ENCODE data around the gene OR9A4.

Gene OR9A4

DNA sequence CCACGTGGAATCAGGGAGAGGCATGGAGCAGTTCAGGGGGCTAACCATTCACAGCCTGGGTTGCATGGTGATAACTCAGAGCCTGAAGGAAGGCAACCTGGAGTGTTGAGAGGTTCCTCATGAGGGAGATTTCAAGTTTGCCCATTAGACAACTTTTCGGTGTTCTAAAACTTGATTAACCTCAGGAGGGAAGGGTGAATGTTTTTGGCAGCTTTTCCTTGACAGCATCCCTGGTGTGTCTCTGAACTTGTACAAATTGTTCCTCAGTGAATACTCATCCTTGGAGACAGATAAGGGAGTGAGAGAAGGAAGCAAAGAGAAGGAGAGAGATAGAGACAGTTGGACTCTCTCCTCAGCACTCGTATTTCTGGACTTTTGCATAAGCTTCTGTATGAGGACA is at the start of gene OR9A4:
TSS of gene OR9A4 (plus strand) at position 301 of the 400 bp plus-strand sequence. CDS start 2,477 bp downstream, outside the sequence.
- in situ Hi-C loops (cut with HindIII; ENCODE audit: low sequenced_read_pairs), result no loop called here
- H3K4me3 ChIP-seq (ENCODE audit: low read depth, low read length), result no peak within 1 kb of the TSS
- no peak for TF ChIP-seq CTCF (IDR thresholded peaks at IDR 0.05; ENCODE audit: low read depth, low read length, missing control alignments)
- no peak for DNase-seq (ENCODE audit: low read depth)

GRCh38 chr7:141866974-141867373 is 49.2 kb upstream of the OR9A4 start:
- no peak for TF ChIP-seq CTCF (IDR thresholded peaks at IDR 0.05; ENCODE audit: low read depth, low read length, missing control alignments)
- in situ Hi-C loops (cut with HindIII; ENCODE audit: low sequenced_read_pairs), result loop anchor here (10.0 kb wide), 1 partner anchor 58 kb away; no protein-coding TSS in a partner anchor

DNA sequence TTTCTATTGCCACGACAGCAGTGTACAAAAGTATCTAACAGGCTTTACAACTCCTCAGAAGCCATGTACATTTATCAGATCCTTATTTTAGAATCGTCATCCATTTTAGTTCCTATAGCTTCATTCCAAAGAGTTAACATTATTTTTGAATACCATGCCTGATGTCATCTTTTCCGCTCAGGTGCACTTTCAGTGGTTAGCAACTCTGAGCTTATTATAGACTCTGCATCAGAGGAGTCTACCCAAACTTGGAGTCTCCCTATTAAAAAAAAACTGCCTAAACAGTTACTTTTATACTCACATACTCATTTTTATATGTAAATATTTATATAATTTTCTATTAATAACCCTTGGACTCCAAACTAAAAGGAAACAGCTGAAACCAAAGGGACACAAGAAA is 43.3 kb upstream of the OR9A4 start:
- no peak for TF ChIP-seq CTCF (IDR thresholded peaks at IDR 0.05; ENCODE audit: low read depth, low read length, missing control alignments)
- H3K4me3 ChIP-seq (ENCODE audit: low read depth, low read length), result no peak overlapping the region
- in situ Hi-C loops (cut with HindIII; ENCODE audit: low sequenced_read_pairs), result no loop called here
- DNase-seq (ENCODE audit: low read depth), result no peak

More at GRCh38 chr7:141866974-141867373, 49.2 kb upstream of the OR9A4 start:
- no peak overlapping the region for H3K4me3 ChIP-seq (ENCODE audit: low read depth, low read length)
- no peak for DNase-seq (ENCODE audit: low read depth)

GRCh38 chr7:141874787-141875186 is 41.4 kb upstream of the OR9A4 start:
- H3K4me3 ChIP-seq (ENCODE audit: low read depth, low read length), result no peak overlapping the region
- no peak for TF ChIP-seq CTCF (IDR thresholded peaks at IDR 0.05; ENCODE audit: low read depth, low read length, missing control alignments)
- in situ Hi-C loops (cut with HindIII; ENCODE audit: low sequenced_read_pairs), result no loop called here

DNA sequence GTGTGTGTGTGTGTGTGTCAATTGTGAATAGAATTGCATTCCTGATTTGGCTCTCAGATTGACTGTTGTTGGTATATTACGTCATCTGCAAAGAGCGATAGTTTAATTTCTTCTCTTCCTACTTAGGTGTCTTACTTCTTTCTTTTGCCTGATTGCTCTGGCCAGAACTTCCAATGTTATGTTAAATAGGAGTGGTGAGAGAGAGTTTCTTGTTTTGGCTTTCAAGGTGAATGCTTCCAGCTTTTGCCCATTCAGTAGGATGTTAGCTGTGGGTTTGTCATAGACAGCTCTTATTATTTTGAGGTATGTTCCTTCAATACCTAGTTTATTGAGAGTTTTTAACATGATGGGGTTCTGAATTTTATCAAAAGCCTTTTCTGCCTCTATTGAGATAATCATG is 40.7 kb upstream of the OR9A4 start:
- in situ Hi-C loops (cut with HindIII; ENCODE audit: low sequenced_read_pairs), result no loop called here

More at GRCh38 chr7:141874787-141875186, 41.4 kb upstream of the OR9A4 start:
- no peak for DNase-seq (ENCODE audit: low read depth)

GRCh38 chr7:141876371-141876770 is 39.8 kb upstream of the OR9A4 start:
- TF ChIP-seq CTCF (IDR thresholded peaks at IDR 0.05; ENCODE audit: low read depth, low read length, missing control alignments), result no peak
- H3K4me3 ChIP-seq (ENCODE audit: low read depth, low read length), result no peak overlapping the region
- in situ Hi-C loops (cut with HindIII; ENCODE audit: low sequenced_read_pairs), result no loop called here
- DNase-seq (ENCODE audit: low read depth), result no peak

More for the DNA sequence above, 40.7 kb upstream of the OR9A4 start:
- DNase-seq (ENCODE audit: low read depth), result no peak
- no peak for TF ChIP-seq CTCF (IDR thresholded peaks at IDR 0.05; ENCODE audit: low read depth, low read length, missing control alignments)
- no peak overlapping the region for H3K4me3 ChIP-seq (ENCODE audit: low read depth, low read length)

Data from astrocyte of the cerebellum (primary cell).